K562 (cell line): ENCODE data around the gene PCAT6. TPM values are rescaled to one million over a fixed set of nuclear protein-coding genes. Genes with fewer than 3 reads are reported as not detected.

Source experiments
- EGR1 ChIP-seq: fragments of 450-650 bp; conservative IDR thresholded peaks from 2 replicates; pipeline ENCODE4 v1.6.1; 2017; ENCODE audit warnings: mild to moderate bottlenecking
- ETV1 ChIP-seq: fragments of 450-650 bp; conservative IDR thresholded peaks from 2 replicates; pipeline ENCODE4 v1.6.1; 2016; ENCODE audit warnings: missing genetic modification characterization, control low read depth, low read depth, missing compliant biosample characterization
- GTF2E2 ChIP-seq: fragments of 200-800 bp; sonication (Bioruptor generic); IDR thresholded peaks from 2 replicates; pipeline ENCODE4 v1.6.1; 2016; ENCODE audit warnings: missing genetic modification characterization, missing compliant biosample characterization
- HBP1 ChIP-seq: fragments of 450-650 bp; formaldehyde crosslinking; IDR thresholded peaks from 2 replicates; pipeline ENCODE4 v1.4.0; 2022; ENCODE audit warnings: missing genetic modification characterization
- HDAC1 ChIP-seq, 2 experiments: fragments of 450-650 bp; IDR thresholded peaks; 2 replicates each; pipeline ENCODE4 v1.6.1; 2016 to 2017; ENCODE audit warnings: inconsistent platforms in 1 of 2, mild to moderate bottlenecking in 1 of 2, moderate library complexity in 1 of 2
- HDAC8 ChIP-seq: fragments of 450-650 bp; IDR thresholded peaks from 2 replicates; pipeline ENCODE4 v1.6.1; 2016; ENCODE audit warnings: mild to moderate bottlenecking, missing genetic modification characterization, moderate library complexity, missing compliant biosample characterization
- HNRNPLL ChIP-seq: fragments of 200-400 bp; formaldehyde crosslinking; IDR thresholded peaks from 2 replicates; pipeline ENCODE4 v1.6.1; 2017; ENCODE audit warnings: low read length, low read depth, mild to moderate bottlenecking; ENCODE audit not compliant: poor library complexity, severe bottlenecking
- HOMEZ ChIP-seq: fragments of 250-450 bp; sonication (Bioruptor Pico); IDR thresholded peaks from 2 replicates; pipeline ENCODE4 v1.4.0; 2020; ENCODE audit warnings: mild to moderate bottlenecking, moderate library complexity
- KDM2B ChIP-seq: fragments of 250-450 bp; sonication (Bioruptor Pico); IDR thresholded peaks from 2 replicates; pipeline ENCODE4 v1.8.0; 2021; ENCODE audit warnings: mild to moderate bottlenecking, moderate library complexity
- NFIC ChIP-seq: fragments of 450-650 bp; IDR thresholded peaks from 2 replicates; pipeline ENCODE4 v1.6.1; 2017; ENCODE audit warnings: mild to moderate bottlenecking, inconsistent platforms
- NR2C2 ChIP-seq, 2 experiments: fragments of 200-800 bp in 1 of 2; sonication (Bioruptor generic) in 1 of 2; sonication (generic) in 1 of 2; formaldehyde crosslinking in 1 of 2; IDR thresholded peaks; 2 replicates each; pipeline versions ENCODE4 v1.6.1 to v1.8.0; 2016 to 2022; ENCODE audit warnings: mild to moderate bottlenecking in 1 of 2, missing compliant biosample characterization in 1 of 2, missing genetic modification characterization in 1 of 2, missing genetic modification reagents in 1 of 2
- NRF1 ChIP-seq, 2 experiments: fragments of 450-650 bp; IDR thresholded peaks in 1 of 2; conservative IDR thresholded peaks in 1 of 2; 2 replicates each; pipeline ENCODE4 v1.6.1; 2014; ENCODE audit warnings: mild to moderate bottlenecking in 2 of 2
- RAD21 ChIP-seq, 2 experiments: fragments of 250-450 bp in 1 of 2; fragments of 450-650 bp in 1 of 2; sonication (Bioruptor Pico) in 1 of 2; formaldehyde crosslinking in 1 of 2; IDR thresholded peaks in 1 of 2; conservative IDR thresholded peaks in 1 of 2; 2 replicates each; pipeline versions ENCODE4 v1.4.0 to v1.8.0; 2020 to 2022; ENCODE audit warnings: mild to moderate bottlenecking in 2 of 2, moderate library complexity in 1 of 2
- RB1 ChIP-seq: fragments of 450-650 bp; IDR thresholded peaks from 2 replicates; pipeline ENCODE4 v1.6.1; 2017; ENCODE audit warnings: low read depth, mild to moderate bottlenecking
- SLC30A9 ChIP-seq: fragments of 250-450 bp; sonication (Bioruptor Pico); IDR thresholded peaks from 2 replicates; pipeline ENCODE4 v1.8.0; 2022; ENCODE audit warnings: mild to moderate bottlenecking, moderate library complexity
- SRSF7 ChIP-seq: fragments of 200-400 bp; formaldehyde crosslinking; optimal IDR thresholded peaks from 2 replicates; pipeline ENCODE3; 2017; ENCODE audit warnings: mild to moderate bottlenecking, low read depth, low read length
- TAF7 ChIP-seq: fragments of 450-650 bp; IDR thresholded peaks from 2 replicates; pipeline ENCODE4 v1.6.1; 2016; ENCODE audit warnings: missing genetic modification characterization, missing compliant biosample characterization
- polyA plus RNA-seq, 8 experiments: library from polyadenylated mRNA; depleted of rRNA in 4 of 8; stranded (reverse) in 5 of 8; unstranded in 3 of 8; fragments of >200 nt; fragmentation: Nextera tagmentation in 2 of 8; fragmentation: Illumina TruSeq in 1 of 8; extraction: Ambion mirVana in 2 of 8; extraction: Trizol in 1 of 8; gene quantifications; 2 replicates each; pipeline versions ENCODE4 v1.2.1 to v1.2.3, GENCODE V29; 2011 to 2014; ENCODE audit warnings: inconsistent platforms in 1 of 8, missing spikeins in 1 of 8
- total RNA-seq, 7 experiments: library from RNA; depleted of rRNA in 6 of 7; stranded (reverse); fragments of >200 nt in 6 of 7; fragmentation: Illumina TruSeq in 2 of 7; extraction: Trizol in 2 of 7; gene quantifications; 2 replicates each; pipeline versions ENCODE4 v1.2.1 to v1.2.3, GENCODE V29; 2011 to 2021; ENCODE audit warnings: low replicate concordance in 1 of 7
- TF ChIP-seq, protein P1 (sequence below): sonication (generic); formaldehyde crosslinking; IDR thresholded peaks from 2 replicates; pipeline ENCODE4 v1.8.1; 2023; ENCODE audit warnings: mild to moderate bottlenecking, missing genetic modification reagents
- TF ChIP-seq, protein P2 (sequence below), 2 experiments: IDR thresholded peaks; 2 replicates each; pipeline ENCODE4 v1.6.1; 2011; ENCODE audit warnings: borderline replicate concordance in 1 of 2, control low read depth in 1 of 2, low read depth in 1 of 2, low read length in 1 of 2, mild to moderate bottlenecking in 1 of 2, mixed read lengths in 1 of 2, moderate library complexity in 1 of 2; ENCODE audit not compliant: insufficient read depth in 1 of 2, insufficient read length in 1 of 2, poor library complexity in 1 of 2, severe bottlenecking in 1 of 2; ENCODE audit errors: extremely low read depth in 1 of 2

Gene PCAT6
- total and polyA plus RNA-seq, 9 of the 15 experiments (the other 6 are each of a cell fraction or from before 2014, with no cell fraction given) = 0.25 to 2.4 (median 0.54) TPM; not detected in 1

DNA sequence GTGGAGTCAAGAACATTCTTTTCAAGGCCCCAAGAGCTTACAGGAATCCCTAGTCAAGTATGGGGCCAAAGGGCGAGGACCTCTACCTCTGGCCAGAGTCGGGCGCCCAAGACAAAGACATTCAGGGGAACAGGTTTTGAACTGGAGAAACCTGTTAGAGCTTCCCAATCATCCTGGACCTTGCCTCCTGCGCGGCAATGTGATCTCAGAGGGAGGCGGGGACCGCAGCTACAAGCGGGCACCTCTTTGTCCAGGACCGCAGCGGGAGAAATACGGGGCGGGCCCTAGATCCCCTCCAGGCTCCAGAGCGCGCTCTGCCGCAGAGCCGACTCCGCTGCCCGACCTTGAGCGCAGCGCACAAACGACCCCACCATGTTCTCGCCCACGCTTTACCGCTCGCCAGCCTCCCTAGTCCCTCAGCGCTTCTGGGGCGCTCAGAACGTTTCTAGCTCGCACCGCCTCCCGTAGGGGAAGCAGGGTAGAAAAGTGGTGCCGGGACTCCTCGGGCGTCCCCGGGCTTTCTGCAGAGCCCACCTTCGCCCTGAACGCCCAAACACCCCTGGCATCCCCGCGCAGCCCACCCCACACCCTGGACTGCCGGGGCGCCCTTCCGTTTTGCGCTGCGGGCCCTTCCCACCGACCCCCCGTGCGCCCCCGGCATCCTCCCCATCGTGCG, 50.1 kb downstream of the PCAT6 start (continued):
- TF ChIP-seq HOMEZ (CRISPR knock-in tag) = no peak
- TF ChIP-seq SLC30A9 = no peak
- no peak for TF ChIP-seq NFIC
- TF ChIP-seq HDAC8 (tag) = no peak
- TF ChIP-seq, protein P1, sequence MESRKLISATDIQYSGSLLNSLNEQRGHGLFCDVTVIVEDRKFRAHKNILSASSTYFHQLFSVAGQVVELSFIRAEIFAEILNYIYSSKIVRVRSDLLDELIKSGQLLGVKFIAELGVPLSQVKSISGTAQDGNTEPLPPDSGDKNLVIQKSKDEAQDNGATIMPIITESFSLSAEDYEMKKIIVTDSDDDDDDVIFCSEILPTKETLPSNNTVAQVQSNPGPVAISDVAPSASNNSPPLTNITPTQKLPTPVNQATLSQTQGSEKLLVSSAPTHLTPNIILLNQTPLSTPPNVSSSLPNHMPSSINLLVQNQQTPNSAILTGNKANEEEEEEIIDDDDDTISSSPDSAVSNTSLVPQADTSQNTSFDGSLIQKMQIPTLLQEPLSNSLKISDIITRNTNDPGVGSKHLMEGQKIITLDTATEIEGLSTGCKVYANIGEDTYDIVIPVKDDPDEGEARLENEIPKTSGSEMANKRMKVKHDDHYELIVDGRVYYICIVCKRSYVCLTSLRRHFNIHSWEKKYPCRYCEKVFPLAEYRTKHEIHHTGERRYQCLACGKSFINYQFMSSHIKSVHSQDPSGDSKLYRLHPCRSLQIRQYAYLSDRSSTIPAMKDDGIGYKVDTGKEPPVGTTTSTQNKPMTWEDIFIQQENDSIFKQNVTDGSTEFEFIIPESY (CRISPR knock-in tag) = no peak
- TF ChIP-seq RAD21 (CRISPR knock-in tag; conservative IDR thresholded peaks at IDR 0.05 in 1 of 2, IDR thresholded peaks at IDR 0.05 in 1 of 2) = 0 out of 4 replicates have a peak, but pooled peaks of 1 of the 2 experiments have one; percentile 5
- peak; percentile 76 to 79 for TF ChIP-seq NRF1 (conservative IDR thresholded peaks at IDR 0.05 in 1 of 2, IDR thresholded peaks at IDR 0.05 in 1 of 2)
- TF ChIP-seq ETV1 (tag) = no peak
- TF ChIP-seq HDAC1 (IDR thresholded peaks at IDR 0.05) = 0 out of 4 replicates have a peak, but pooled peaks of 1 of the 2 experiments have one; percentile 35
- TF ChIP-seq NR2C2 (CRISPR knock-in tag; IDR thresholded peaks at IDR 0.05) = no peak; the same call in 1 of the 2 replicates
- TF ChIP-seq NR2C2 (tag; IDR thresholded peaks at IDR 0.05) = 0 out of 2 replicates have a peak, but pooled peaks have one; percentile 16
- TF ChIP-seq KDM2B (CRISPR knock-in tag) = peak; percentile 75; the same call in 1 of the 2 replicates
- peak; percentile 86 for TF ChIP-seq EGR1
- TF ChIP-seq SRSF7 = no peak
- TF ChIP-seq RB1 = 0 out of 2 replicates have a peak, but pooled peaks have one; percentile 11
- TF ChIP-seq TAF7 (tag) = no peak
- TF ChIP-seq, protein P2, sequence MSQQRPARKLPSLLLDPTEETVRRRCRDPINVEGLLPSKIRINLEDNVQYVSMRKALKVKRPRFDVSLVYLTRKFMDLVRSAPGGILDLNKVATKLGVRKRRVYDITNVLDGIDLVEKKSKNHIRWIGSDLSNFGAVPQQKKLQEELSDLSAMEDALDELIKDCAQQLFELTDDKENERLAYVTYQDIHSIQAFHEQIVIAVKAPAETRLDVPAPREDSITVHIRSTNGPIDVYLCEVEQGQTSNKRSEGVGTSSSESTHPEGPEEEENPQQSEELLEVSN (IDR thresholded peaks at IDR 0.05; ENCODE audit: borderline replicate concordance in 1 of 2, extremely low read depth in 1 of 2, insufficient read depth in 1 of 2, insufficient read length in 1 of 2, low read depth in 1 of 2, low read length in 1 of 2, poor library complexity in 1 of 2, severe bottlenecking in 1 of 2) = peak in 1 of 2 experiments; percentile 5
- no peak for TF ChIP-seq HBP1 (CRISPR knock-in tag)
- TF ChIP-seq GTF2E2 (tag) = no peak
- peak; percentile 15 for TF ChIP-seq HNRNPLL
